Measurements from ENCODE around the gene PMPCA.

Gene PMPCA

GRCh38 chr9:136438548-136439480 lies 28.4 kb downstream of the PMPCA start:
- DNase-seq: no peak

- DNase-seq: peak; percentile 10 to 21
Measured at GRCh38 chr9:136439481-136440408, 29.3 kb downstream of the PMPCA start, which contains the start of gene INPP5E. TSS of gene INPP5E (minus strand) at chr9:136439845. CDS start at chr9:136439419, 426 bp downstream.

- DNase-seq: no peak
Measured at GRCh38 chr9:136441191-136441680, 30.8 kb downstream of the PMPCA start.

- no peak for DNase-seq
Measured at GRCh38 chr9:136441681-136442245, 31.3 kb downstream of the PMPCA start.

GRCh38 chr9:136442265-136442664 lies 31.8 kb downstream of the PMPCA start:
- DNase-seq: no peak

GRCh38 chr9:136443087-136443486 lies 32.6 kb downstream of the PMPCA start:
- no peak for DNase-seq

- no peak for DNase-seq
Measured at GRCh38 chr9:136443687-136444086, 33.2 kb downstream of the PMPCA start.

GRCh38 chr9:136444102-136444501 lies 33.6 kb downstream of the PMPCA start:
- DNase-seq: no peak

- no peak for DNase-seq
Measured at GRCh38 chr9:136445799-136446198, 35.3 kb downstream of the PMPCA start.

- no peak for DNase-seq
Measured at GRCh38 chr9:136447173-136447778, 36.8 kb downstream of the PMPCA start.

GRCh38 chr9:136448655-136449054 lies 38.2 kb downstream of the PMPCA start:
- DNase-seq: no peak

- no peak for DNase-seq
Measured at GRCh38 chr9:136451221-136451877, 40.9 kb downstream of the PMPCA start.

GRCh38 chr9:136453326-136453725 lies 42.9 kb downstream of the PMPCA start:
- no peak for DNase-seq

GRCh38 chr9:136454026-136454796 lies 43.8 kb downstream of the PMPCA start:
- no peak for DNase-seq

- no peak for DNase-seq
Measured at GRCh38 chr9:136455043-136456002, 44.9 kb downstream of the PMPCA start.

- DNase-seq: no peak
Measured at GRCh38 chr9:136456258-136456657, 45.8 kb downstream of the PMPCA start.

- no peak for DNase-seq
Measured at GRCh38 chr9:136457326-136457725, 46.9 kb downstream of the PMPCA start.

GRCh38 chr9:136459425-136459824 lies 49.0 kb downstream of the PMPCA start:
- DNase-seq: no peak

GRCh38 chr9:136460772-136461325 lies 50.4 kb downstream of the PMPCA start:
- DNase-seq: no peak

GRCh38 chr9:136462664-136463063 lies 52.2 kb downstream of the PMPCA start:
- no peak for DNase-seq
